ENCODE measurements around the gene ACACB. TPM values are rescaled to one million over a fixed set of nuclear protein-coding genes. Genes with fewer than 3 reads are reported as not detected.

Gene ACACB
- total RNA-seq, 1 donor from 2014 or later: 140 TPM

GRCh38 chr12:109247831-109248654 is 131.7 kb downstream of the ACACB start:
- intact Hi-C loops (cut with DNase I): no loop called here
- no peaks in the 10 kb centered on the region for H3K4me1 ChIP-seq
- H3K4me3 ChIP-seq: no peak overlapping the region

GRCh38 chr12:109250523-109250922 is 134.1 kb downstream of the ACACB start:
- H3K27ac ChIP-seq: no peak overlapping the region
- H3K4me3 ChIP-seq: no peak overlapping the region
- no peaks in the 10 kb centered on the region for H3K4me1 ChIP-seq
- DNase-seq (ENCODE audit: low spot score in 2 of 2): no peak
- peaks cover 0 to 11% of the 10 kb centered on the region in 2 donors for H3K9me3 ChIP-seq
- no peak for TF ChIP-seq CTCF (IDR thresholded peaks at IDR 0.05)
- H3K27me3 ChIP-seq: no peaks in the 10 kb centered on the region
- H3K36me3 ChIP-seq: peaks cover 33 to 64% of the 10 kb centered on the region in 2 donors
- intact Hi-C loops (cut with DNase I): no loop called here

More at GRCh38 chr12:109247831-109248654, 131.7 kb downstream of the ACACB start:
- no peak for DNase-seq (ENCODE audit: low spot score in 2 of 2)
- H3K9me3 ChIP-seq: no peaks in the 10 kb centered on the region
- H3K27ac ChIP-seq: no peak overlapping the region
- peaks cover 36 to 68% of the 10 kb centered on the region in 2 donors for H3K36me3 ChIP-seq
- no peaks in the 10 kb centered on the region for H3K27me3 ChIP-seq
- no peak for TF ChIP-seq CTCF (IDR thresholded peaks at IDR 0.05)

GRCh38 chr12:109252799-109253198 is 136.4 kb downstream of the ACACB start:
- H3K27me3 ChIP-seq: no peaks in the 10 kb centered on the region
- peaks cover 0 to 11% of the 10 kb centered on the region in 2 donors for H3K9me3 ChIP-seq
- peaks cover 27 to 70% of the 10 kb centered on the region in 2 donors for H3K36me3 ChIP-seq
- no peaks in the 10 kb centered on the region for H3K4me1 ChIP-seq
- no peak overlapping the region for H3K4me3 ChIP-seq
- H3K27ac ChIP-seq: no peak overlapping the region
- no peak for DNase-seq (ENCODE audit: low spot score in 2 of 2)
- intact Hi-C loops (cut with DNase I): no loop called here
- no peak for TF ChIP-seq CTCF (IDR thresholded peaks at IDR 0.05)

- Histone ChIP-seq H3K9me3 (peaks cover 0 to 11% of the 10 kb centered on the region in 2 donors), H3K27me3 (no peaks in the 10 kb centered on the region), H3K4me1 (no peaks in the 10 kb centered on the region), H3K36me3 (peaks cover 37 to 83% of the 10 kb centered on the region in 2 donors), H3K27ac (no peak overlapping the region), H3K4me3 (no peak overlapping the region)
- DNase-seq (ENCODE audit: low spot score in 2 of 2): no peak
- intact Hi-C loops (cut with DNase I): no loop called here
- no peak for TF ChIP-seq CTCF (IDR thresholded peaks at IDR 0.05)
Observed at GRCh38 chr12:109253913-109254544, 137.6 kb downstream of the ACACB start.

- H3K4me1 ChIP-seq: no peaks in the 10 kb centered on the region
- H3K27ac ChIP-seq: no peak overlapping the region
- H3K27me3 ChIP-seq: no peaks in the 10 kb centered on the region
- H3K36me3 ChIP-seq: peaks cover 36 to 86% of the 10 kb centered on the region in 2 donors
- H3K9me3 ChIP-seq: peaks cover 0 to 11% of the 10 kb centered on the region in 2 donors
- intact Hi-C loops (cut with DNase I): no loop called here
- no peak for TF ChIP-seq CTCF (IDR thresholded peaks at IDR 0.05)
- no peak for DNase-seq (ENCODE audit: low spot score in 2 of 2)
- no peak overlapping the region for H3K4me3 ChIP-seq
Observed at GRCh38 chr12:109255377-109255776, 139.0 kb downstream of the ACACB start.

All from ascending aorta (tissue), 2 donors.